HEK293 (cell line): Measurements from ENCODE around the gene IQCE.

Source experiments
- ATF2 ChIP-seq: fragments of 450-650 bp; formaldehyde crosslinking; IDR thresholded peaks from 2 replicates; pipeline ENCODE4 v1.5.1; 2016; ENCODE audit warnings: missing biosample characterization, missing genetic modification characterization, low read depth
- CTCF ChIP-seq: fragments of 450-650 bp; formaldehyde crosslinking; IDR thresholded peaks from 2 replicates; pipeline ENCODE4 v1.5.1; 2016; ENCODE audit warnings: missing biosample characterization, missing genetic modification characterization
- RBAK ChIP-seq: fragments of 450-650 bp; formaldehyde crosslinking; IDR thresholded peaks from 2 replicates; pipeline ENCODE4 v1.5.1; 2016; ENCODE audit warnings: missing biosample characterization, missing genetic modification characterization
- REPIN1 ChIP-seq: fragments of 450-650 bp; formaldehyde crosslinking; IDR thresholded peaks from 2 replicates; pipeline ENCODE4 v1.5.1; 2017; ENCODE audit warnings: missing biosample characterization, missing genetic modification characterization, low read depth
- REST ChIP-seq: fragments of 450-650 bp; formaldehyde crosslinking; IDR thresholded peaks from 2 replicates; pipeline ENCODE4 v1.5.1; 2016; ENCODE audit warnings: missing biosample characterization, missing genetic modification characterization
- TCF7L2 ChIP-seq: IDR thresholded peaks from 2 replicates; pipeline ENCODE4 v1.6.1; 2011; ENCODE audit warnings: low read depth, mild to moderate bottlenecking, inconsistent platforms, low read length, moderate library complexity, borderline replicate concordance
- YY1 ChIP-seq: fragments of 450-650 bp; formaldehyde crosslinking; IDR thresholded peaks from 2 replicates; pipeline ENCODE4 v1.5.1; 2018; ENCODE audit warnings: missing biosample characterization, missing genetic modification characterization
- ZBTB21 ChIP-seq: fragments of 450-650 bp; formaldehyde crosslinking; IDR thresholded peaks from 2 replicates; pipeline ENCODE4 v1.5.1; 2017; ENCODE audit warnings: missing biosample characterization, missing genetic modification characterization
- ZNF362 ChIP-seq: fragments of 450-650 bp; formaldehyde crosslinking; IDR thresholded peaks from 2 replicates; pipeline ENCODE4 v1.5.1; 2016; ENCODE audit warnings: missing biosample characterization, missing genetic modification characterization
- ZNF560 ChIP-seq: fragments of 450-650 bp; formaldehyde crosslinking; IDR thresholded peaks from 2 replicates; pipeline ENCODE4 v1.5.1; 2017; ENCODE audit warnings: missing biosample characterization, missing genetic modification characterization, borderline replicate concordance
- ZNF621 ChIP-seq: fragments of 450-650 bp; formaldehyde crosslinking; IDR thresholded peaks from 2 replicates; pipeline ENCODE4 v1.5.1; 2017; ENCODE audit warnings: missing biosample characterization, missing genetic modification characterization
- ZNF704 ChIP-seq: fragments of 450-650 bp; formaldehyde crosslinking; IDR thresholded peaks from 2 replicates; pipeline ENCODE4 v1.5.1; 2016; ENCODE audit warnings: missing biosample characterization, missing genetic modification characterization

- TF ChIP-seq ATF2 (no peak), REPIN1 (tag by site-specific recombination) (no peak), ZNF621 (tag by site-specific recombination) (no peak), YY1 (no peak), ZNF704 (no peak), TCF7L2 (no peak), REST (tag by site-specific recombination) (no peak), ZNF560 (tag by site-specific recombination) (no peak), ZNF362 (tag by site-specific recombination) (no peak), ZBTB21 (tag by site-specific recombination) (no peak), RBAK (no peak), CTCF (no peak)
Observed at GRCh38 chr7:2519119-2519930, 39.5 kb upstream of the IQCE start, which contains the start of gene LFNG.
